ENCODE data around the gene EMC9.

DNA sequence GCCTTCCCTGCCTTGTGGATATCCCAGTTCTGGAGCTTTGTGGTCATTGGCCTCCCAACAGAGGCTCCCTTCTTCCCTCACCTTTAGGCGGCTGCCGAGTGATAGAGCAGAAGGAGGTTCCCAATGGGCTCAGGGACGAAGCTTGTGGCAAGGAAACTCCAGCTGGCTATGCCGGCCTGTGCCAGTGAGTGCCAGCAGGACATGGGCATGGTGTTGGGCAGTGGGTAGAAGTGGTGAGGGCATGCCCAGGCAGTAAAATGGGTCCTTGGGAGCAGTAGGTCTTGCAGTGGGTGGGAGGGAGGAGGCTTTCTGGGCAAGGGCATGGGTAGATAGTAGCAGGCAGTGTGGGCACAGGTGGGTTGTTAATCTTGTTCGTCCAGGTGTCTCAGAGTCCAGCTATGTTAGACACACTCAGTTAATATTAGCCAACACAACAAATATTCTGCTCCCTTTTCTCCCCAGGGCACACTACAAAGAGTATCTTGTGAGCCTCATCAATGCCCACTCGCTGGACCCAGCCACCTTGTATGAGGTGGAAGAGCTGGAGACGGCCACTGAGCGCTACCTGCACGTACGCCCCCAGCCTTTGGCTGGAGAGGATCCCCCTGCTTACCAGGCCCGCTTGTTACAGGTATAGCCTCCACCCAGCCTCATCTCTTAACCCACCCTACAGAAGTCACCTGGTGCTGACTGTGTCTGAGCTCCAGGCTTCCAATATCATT is 18.5 kb upstream of the EMC9 start:
- no peak for TF ChIP-seq ESRRA (IDR thresholded peaks at IDR 0.05; ENCODE audit: borderline replicate concordance, low read length)
- TF ChIP-seq, protein P1, sequence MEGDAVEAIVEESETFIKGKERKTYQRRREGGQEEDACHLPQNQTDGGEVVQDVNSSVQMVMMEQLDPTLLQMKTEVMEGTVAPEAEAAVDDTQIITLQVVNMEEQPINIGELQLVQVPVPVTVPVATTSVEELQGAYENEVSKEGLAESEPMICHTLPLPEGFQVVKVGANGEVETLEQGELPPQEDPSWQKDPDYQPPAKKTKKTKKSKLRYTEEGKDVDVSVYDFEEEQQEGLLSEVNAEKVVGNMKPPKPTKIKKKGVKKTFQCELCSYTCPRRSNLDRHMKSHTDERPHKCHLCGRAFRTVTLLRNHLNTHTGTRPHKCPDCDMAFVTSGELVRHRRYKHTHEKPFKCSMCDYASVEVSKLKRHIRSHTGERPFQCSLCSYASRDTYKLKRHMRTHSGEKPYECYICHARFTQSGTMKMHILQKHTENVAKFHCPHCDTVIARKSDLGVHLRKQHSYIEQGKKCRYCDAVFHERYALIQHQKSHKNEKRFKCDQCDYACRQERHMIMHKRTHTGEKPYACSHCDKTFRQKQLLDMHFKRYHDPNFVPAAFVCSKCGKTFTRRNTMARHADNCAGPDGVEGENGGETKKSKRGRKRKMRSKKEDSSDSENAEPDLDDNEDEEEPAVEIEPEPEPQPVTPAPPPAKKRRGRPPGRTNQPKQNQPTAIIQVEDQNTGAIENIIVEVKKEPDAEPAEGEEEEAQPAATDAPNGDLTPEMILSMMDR (IDR thresholded peaks at IDR 0.05) = no peak
- no peak for TF ChIP-seq ZNF302 (CRISPR knock-in tag; IDR thresholded peaks at IDR 0.05)
- no peak for TF ChIP-seq RCOR1 (IDR thresholded peaks at IDR 0.05; ENCODE audit: low read depth, low read length)
- no peak for TF ChIP-seq RAD21 (conservative IDR thresholded peaks at IDR 0.05 in 1 of 2, IDR thresholded peaks at IDR 0.05 in 1 of 2)
- no peak for TF ChIP-seq GATA3 (IDR thresholded peaks at IDR 0.05; ENCODE audit: borderline replicate concordance)
- TF ChIP-seq RFX5 (IDR thresholded peaks at IDR 0.05) = no peak

Measured in A549 (cell line).